Kidney (tissue), 14 donors: ENCODE data around the gene AP2A2. TPM values are rescaled to one million over a fixed set of nuclear protein-coding genes. Genes with fewer than 3 reads are reported as not detected.

Source experiments
- DNase-seq, 5 donors: peaks; one replicate each; pipeline ENCODE4 v3.0.0-alpha.2; 2013 to 2020
- FAIRE-seq: peaks from 2 replicates; lab custom pipeline; 2012; peaks lifted over from hg19 to GRCh38; lab: Jason Lieb, UNC
- H3K27ac ChIP-seq, 2 donors: one replicate each; pipeline ENCODE4 v1.7.0; 2013; ENCODE audit warnings: low read depth in 2 of 2, low read length in 2 of 2, inconsistent platforms in 1 of 2
- H3K27me3 ChIP-seq: one replicate; pipeline ENCODE4 v1.7.1; 2013; ENCODE audit warnings: low read length, inconsistent platforms; ENCODE audit not compliant: control insufficient read depth, insufficient read depth
- H3K36me3 ChIP-seq, 3 donors: one replicate each; pipeline versions ENCODE4 v1.7.0 to v1.7.1; 2013; ENCODE audit warnings: low read length in 3 of 3, control low read depth in 1 of 3, inconsistent platforms in 1 of 3; ENCODE audit not compliant: insufficient read depth in 3 of 3, control insufficient read depth in 2 of 3
- H3K4me1 ChIP-seq, 3 donors: one replicate each; pipeline versions ENCODE4 v1.7.0 to v1.7.1; 2013; ENCODE audit warnings: low read length in 3 of 3, inconsistent platforms in 1 of 3, low read depth in 1 of 3; ENCODE audit not compliant: control insufficient read depth in 2 of 3, insufficient read depth in 2 of 3
- H3K4me3 ChIP-seq, 3 donors: one replicate each; pipeline versions ENCODE4 v1.7.0 to v1.8.1; 2013; ENCODE audit warnings: low read length in 3 of 3, control low read depth in 1 of 3, inconsistent platforms in 1 of 3
- H3K9ac ChIP-seq, 3 donors: one replicate each; pipeline versions ENCODE4 v1.7.0 to v1.7.1; 2013; ENCODE audit warnings: low read length in 3 of 3, control low read depth in 1 of 3, inconsistent platforms in 1 of 3
- H3K9me3 ChIP-seq, 3 donors: one replicate each; pipeline versions ENCODE4 v1.7.0 to v1.7.1; 2013; ENCODE audit warnings: low read length in 3 of 3, control low read depth in 1 of 3, inconsistent platforms in 1 of 3; ENCODE audit not compliant: control insufficient read depth in 2 of 3, insufficient read depth in 1 of 3
- CTCF ChIP-seq: IDR thresholded peaks from 3 replicates; pipeline ENCODE4 v1.5.1; 2012; ENCODE audit warnings: mild to moderate bottlenecking, moderate library complexity, borderline replicate concordance; ENCODE audit not compliant: insufficient read depth; ENCODE audit errors: extremely low read depth
- intact Hi-C: fragments of 100-400 bp; cut with DNase I; formaldehyde crosslinking; loops from one replicate; pipeline ENCODE4 v1.11.1; 2022
- polyA plus RNA-seq: library from polyadenylated mRNA; stranded (reverse); fragments of 350-450 nt; fragmentation: Illumina TruSeq; extraction: RNeasy Lipid Tissue Mini Kit (QIAGEN cat#74804); gene quantifications from one replicate; pipeline ENCODE4 v1.2.3, GENCODE V29; 2014; ENCODE audit warnings: low read depth, low replicate concordance; ENCODE audit not compliant: insufficient read depth
- total RNA-seq: library from RNA; stranded (reverse); fragmentation: NEBNext Ultra II Directional; extraction: Animal tissue kit (Norgen Biotek cat#: 25700); gene quantifications from one replicate; pipeline ENCODE4 v1.2.1, GENCODE V29; 2021
- donor health status: control.
- donor health status: control.
- donor health status: control.
- donor health status: control.
- donor health status: control.
- donor health status: DM: yes; HTN: yes; CAD: no.
- donor health status: Normal renal cell carcinoma (clear cell type).

The AP2A2 gene
- total and polyA plus RNA-seq, 2 donors from 2014 or later = 76.5 to 144 TPM

GRCh38 chr11:1026641-1027482 is 101.2 kb downstream of the AP2A2 start:
- H3K27ac ChIP-seq = no peak overlapping the region
- no peak overlapping the region for H3K4me3 ChIP-seq
- DNase-seq (no peak), FAIRE-seq (no peak)
- H3K9me3 ChIP-seq = peaks cover 0 to 3% (median 0%) of the 10 kb centered on the region in 3 donors
- intact Hi-C loops = no loop called here
- H3K9ac ChIP-seq = no peak overlapping the region
- no peaks in the 10 kb centered on the region for H3K4me1 ChIP-seq
- H3K36me3 ChIP-seq = peaks cover 0 to 2% (median 0%) of the 10 kb centered on the region in 3 donors
- TF ChIP-seq CTCF = no peak
- H3K27me3 ChIP-seq = no peaks in the 10 kb centered on the region

- intact Hi-C loops = no loop called here
- no peak overlapping the region for H3K9ac ChIP-seq
- TF ChIP-seq CTCF = no peak
- FAIRE-seq = no peak
- no peak overlapping the region for H3K4me3 ChIP-seq
- no peak overlapping the region for H3K27ac ChIP-seq
- no peaks in the 10 kb centered on the region for H3K4me1 ChIP-seq
- H3K9me3 ChIP-seq = peaks cover 0 to 3% (median 0%) of the 10 kb centered on the region in 3 donors
- no peaks in the 10 kb centered on the region for H3K27me3 ChIP-seq
- peaks cover 0 to 7% (median 0%) of the 10 kb centered on the region in 3 donors for H3K36me3 ChIP-seq
- DNase-seq = no peak
Measured at GRCh38 chr11:1027483-1028290, 102.0 kb downstream of the AP2A2 start.

GRCh38 chr11:1028291-1028540 is 102.5 kb downstream of the AP2A2 start:
- no peak for TF ChIP-seq CTCF
- H3K4me3 ChIP-seq = no peak overlapping the region
- FAIRE-seq (no peak), DNase-seq (no peak)
- intact Hi-C loops = no loop called here
- no peaks in the 10 kb centered on the region for H3K9me3 ChIP-seq
- H3K36me3 ChIP-seq = peaks cover 0 to 4% (median 0%) of the 10 kb centered on the region in 3 donors
- H3K9ac ChIP-seq = no peak overlapping the region
- H3K27me3 ChIP-seq = no peaks in the 10 kb centered on the region
- H3K4me1 ChIP-seq = no peaks in the 10 kb centered on the region
- no peak overlapping the region for H3K27ac ChIP-seq
